K562 (cell line): ENCODE measurements around the gene CDKN2D. TPM values are rescaled to one million over a fixed set of nuclear protein-coding genes. Genes with fewer than 3 reads are reported as not detected.

ENCODE experiments used
- CAMTA2 ChIP-seq: fragments of 250-450 bp; sonication (Bioruptor Pico); conservative IDR thresholded peaks from 2 replicates; pipeline ENCODE4 v1.5.1; 2022
- CBX1 ChIP-seq: sonication (generic); IDR thresholded peaks from 2 replicates; pipeline ENCODE4 v1.6.1; 2016; ENCODE audit warnings: antibody characterized with exemption, low read depth, mild to moderate bottlenecking
- CTBP1 ChIP-seq: fragments of 450-650 bp; IDR thresholded peaks from 2 replicates; pipeline ENCODE4 v1.6.1; 2016; ENCODE audit warnings: borderline replicate concordance
- CXXC5 ChIP-seq: fragments of 250-450 bp; sonication (Bioruptor Pico); IDR thresholded peaks from 2 replicates; pipeline ENCODE4 v1.8.0; 2022; ENCODE audit warnings: inconsistent platforms, mild to moderate bottlenecking, moderate library complexity
- ELF4 ChIP-seq: fragments of 450-650 bp; formaldehyde crosslinking; IDR thresholded peaks from 2 replicates; pipeline ENCODE4 v1.4.0; 2022; ENCODE audit warnings: missing genetic modification characterization
- ESRRB ChIP-seq: fragments of 250-450 bp; sonication (Bioruptor Pico); IDR thresholded peaks from 2 replicates; pipeline ENCODE4 v1.5.0; 2020; ENCODE audit warnings: mild to moderate bottlenecking, moderate library complexity, borderline replicate concordance
- HCFC1 ChIP-seq: IDR thresholded peaks from 2 replicates; pipeline ENCODE4 v1.6.1; 2012; ENCODE audit warnings: low read depth, low read length, improper control_type of control experiment
- HDAC6 ChIP-seq: IDR thresholded peaks from 2 replicates; pipeline ENCODE4 v1.6.1; 2012; ENCODE audit warnings: low read depth, mild to moderate bottlenecking, control low read depth, inconsistent platforms, low read length, moderate library complexity
- PHF8 ChIP-seq: fragments of 200-600 bp; sonication (generic); IDR thresholded peaks from 2 replicates; pipeline ENCODE4 v1.6.1; 2012; ENCODE audit warnings: mixed run types, mild to moderate bottlenecking, inconsistent platforms, low read length, moderate library complexity, borderline replicate concordance
- ZNF41 ChIP-seq: fragments of 250-450 bp; sonication (Bioruptor Pico); conservative IDR thresholded peaks from 2 replicates; pipeline ENCODE4 v1.4.0; 2020; ENCODE audit warnings: mild to moderate bottlenecking
- polyA plus RNA-seq, 8 experiments: library from polyadenylated mRNA; depleted of rRNA in 4 of 8; stranded (reverse) in 5 of 8; unstranded in 3 of 8; fragments of >200 nt; fragmentation: Nextera tagmentation in 2 of 8; fragmentation: Illumina TruSeq in 1 of 8; extraction: Ambion mirVana in 2 of 8; extraction: Trizol in 1 of 8; gene quantifications; 2 replicates each; pipeline versions ENCODE4 v1.2.1 to v1.2.3, GENCODE V29; 2011 to 2014; ENCODE audit warnings: inconsistent platforms in 1 of 8, missing spikeins in 1 of 8
- total RNA-seq, 7 experiments: library from RNA; depleted of rRNA in 6 of 7; stranded (reverse); fragments of >200 nt in 6 of 7; fragmentation: Illumina TruSeq in 2 of 7; extraction: Trizol in 2 of 7; gene quantifications; 2 replicates each; pipeline versions ENCODE4 v1.2.1 to v1.2.3, GENCODE V29; 2011 to 2021; ENCODE audit warnings: low replicate concordance in 1 of 7
- TF ChIP-seq, protein P1 (sequence below): sonication (generic); formaldehyde crosslinking; IDR thresholded peaks from 2 replicates; pipeline ENCODE4 v1.5.0; 2020; ENCODE audit warnings: missing genetic modification reagents
- TF ChIP-seq, protein P2 (sequence below): fragments of 250-450 bp; sonication (Bioruptor Pico); IDR thresholded peaks from 2 replicates; pipeline ENCODE4 v1.5.0; 2021; ENCODE audit warnings: mild to moderate bottlenecking, borderline replicate concordance
- TF ChIP-seq, protein P3 (sequence below), 3 experiments: IDR thresholded peaks in 2 of 3; conservative IDR thresholded peaks in 1 of 3; 2 replicates each; pipeline ENCODE4 v1.5.1; 2011 to 2012; ENCODE audit warnings: low read length in 3 of 3, mild to moderate bottlenecking in 3 of 3, control low read depth in 2 of 3, improper control_type of control experiment in 1 of 3, inconsistent platforms in 1 of 3, low read depth in 1 of 3, mixed read lengths in 1 of 3, moderate library complexity in 1 of 3; ENCODE audit not compliant: insufficient read depth in 2 of 3
- TF ChIP-seq, protein P4 (sequence below): fragments of 150-350 bp; conservative IDR thresholded peaks from 2 replicates; pipeline ENCODE4 v1.6.1; 2014; ENCODE audit warnings: low read length
- TF ChIP-seq, protein P5 (sequence below): fragments of 450-650 bp; IDR thresholded peaks from 2 replicates; pipeline ENCODE4 v1.6.1; 2016; ENCODE audit warnings: mild to moderate bottlenecking
- TF ChIP-seq, protein P6 (sequence below): sonication (generic); formaldehyde crosslinking; IDR thresholded peaks from 2 replicates; pipeline ENCODE4 v1.9.0; 2022; ENCODE audit warnings: mild to moderate bottlenecking, missing genetic modification reagents

CDKN2D gene
- total and polyA plus RNA-seq, 9 of the 15 experiments (the other 6 are each of a cell fraction or from before 2014, with no cell fraction given) = 0.41 to 8.2 (median 3.7) TPM

DNA sequence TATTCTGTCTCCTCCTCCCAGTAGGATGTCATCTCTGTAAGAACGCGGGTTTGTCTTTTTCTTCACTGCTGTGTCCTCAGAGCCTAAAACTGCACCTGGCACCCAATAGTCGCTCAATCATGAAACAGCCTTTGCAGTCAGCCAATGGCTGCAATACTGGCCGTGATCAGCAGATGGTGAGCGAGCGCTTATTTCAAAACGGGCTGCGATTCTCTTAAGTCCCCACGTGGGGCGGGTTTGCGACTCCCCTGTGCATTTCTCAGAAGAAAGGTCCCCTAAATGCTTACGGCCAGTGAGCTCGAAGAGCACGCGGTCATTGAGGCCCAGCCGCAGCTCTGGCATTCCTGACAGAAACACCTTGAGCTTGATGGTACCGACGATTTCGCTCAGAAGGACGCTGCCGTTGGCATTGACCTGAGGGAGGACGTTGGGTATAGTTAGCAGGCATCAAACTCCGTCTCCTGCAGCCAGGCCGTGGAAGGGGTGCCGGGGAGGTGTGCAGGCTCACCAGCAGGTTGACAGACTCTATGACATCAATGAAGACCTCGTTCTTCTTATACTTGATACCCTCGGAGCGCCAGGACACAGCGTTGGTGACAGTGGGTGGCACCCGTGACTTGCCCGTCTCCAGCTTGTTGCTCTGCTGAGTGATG lies 12.3 kb upstream of the CDKN2D start (continued):
- TF ChIP-seq, protein P1, sequence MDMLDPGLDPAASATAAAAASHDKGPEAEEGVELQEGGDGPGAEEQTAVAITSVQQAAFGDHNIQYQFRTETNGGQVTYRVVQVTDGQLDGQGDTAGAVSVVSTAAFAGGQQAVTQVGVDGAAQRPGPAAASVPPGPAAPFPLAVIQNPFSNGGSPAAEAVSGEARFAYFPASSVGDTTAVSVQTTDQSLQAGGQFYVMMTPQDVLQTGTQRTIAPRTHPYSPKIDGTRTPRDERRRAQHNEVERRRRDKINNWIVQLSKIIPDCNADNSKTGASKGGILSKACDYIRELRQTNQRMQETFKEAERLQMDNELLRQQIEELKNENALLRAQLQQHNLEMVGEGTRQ = peak; percentile 60
- TF ChIP-seq HCFC1 (peak; percentile 27; the same call in 1 of the 2 replicates), CXXC5 (CRISPR knock-in tag) (peak; percentile 51), CAMTA2 (CRISPR knock-in tag) (no peak), HDAC6 (no peak), ELF4 (no peak), ESRRB (CRISPR knock-in tag) (no peak), CTBP1 (no peak), ZNF41 (CRISPR knock-in tag) (no peak), PHF8 (no peak), CBX1 (no peak)
- TF ChIP-seq, protein P2, sequence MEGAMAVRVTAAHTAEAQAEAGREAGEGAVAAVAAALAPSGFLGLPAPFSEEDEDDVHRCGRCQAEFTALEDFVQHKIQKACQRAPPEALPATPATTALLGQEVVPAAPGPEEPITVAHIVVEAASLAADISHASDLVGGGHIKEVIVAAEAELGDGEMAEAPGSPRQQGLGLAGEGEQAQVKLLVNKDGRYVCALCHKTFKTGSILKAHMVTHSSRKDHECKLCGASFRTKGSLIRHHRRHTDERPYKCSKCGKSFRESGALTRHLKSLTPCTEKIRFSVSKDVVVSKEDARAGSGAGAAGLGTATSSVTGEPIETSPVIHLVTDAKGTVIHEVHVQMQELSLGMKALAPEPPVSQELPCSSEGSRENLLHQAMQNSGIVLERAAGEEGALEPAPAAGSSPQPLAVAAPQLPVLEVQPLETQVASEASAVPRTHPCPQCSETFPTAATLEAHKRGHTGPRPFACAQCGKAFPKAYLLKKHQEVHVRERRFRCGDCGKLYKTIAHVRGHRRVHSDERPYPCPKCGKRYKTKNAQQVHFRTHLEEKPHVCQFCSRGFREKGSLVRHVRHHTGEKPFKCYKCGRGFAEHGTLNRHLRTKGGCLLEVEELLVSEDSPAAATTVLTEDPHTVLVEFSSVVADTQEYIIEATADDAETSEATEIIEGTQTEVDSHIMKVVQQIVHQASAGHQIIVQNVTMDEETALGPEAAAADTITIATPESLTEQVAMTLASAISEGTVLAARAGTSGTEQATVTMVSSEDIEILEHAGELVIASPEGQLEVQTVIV (CRISPR knock-in tag) = no peak
- TF ChIP-seq, protein P3, sequence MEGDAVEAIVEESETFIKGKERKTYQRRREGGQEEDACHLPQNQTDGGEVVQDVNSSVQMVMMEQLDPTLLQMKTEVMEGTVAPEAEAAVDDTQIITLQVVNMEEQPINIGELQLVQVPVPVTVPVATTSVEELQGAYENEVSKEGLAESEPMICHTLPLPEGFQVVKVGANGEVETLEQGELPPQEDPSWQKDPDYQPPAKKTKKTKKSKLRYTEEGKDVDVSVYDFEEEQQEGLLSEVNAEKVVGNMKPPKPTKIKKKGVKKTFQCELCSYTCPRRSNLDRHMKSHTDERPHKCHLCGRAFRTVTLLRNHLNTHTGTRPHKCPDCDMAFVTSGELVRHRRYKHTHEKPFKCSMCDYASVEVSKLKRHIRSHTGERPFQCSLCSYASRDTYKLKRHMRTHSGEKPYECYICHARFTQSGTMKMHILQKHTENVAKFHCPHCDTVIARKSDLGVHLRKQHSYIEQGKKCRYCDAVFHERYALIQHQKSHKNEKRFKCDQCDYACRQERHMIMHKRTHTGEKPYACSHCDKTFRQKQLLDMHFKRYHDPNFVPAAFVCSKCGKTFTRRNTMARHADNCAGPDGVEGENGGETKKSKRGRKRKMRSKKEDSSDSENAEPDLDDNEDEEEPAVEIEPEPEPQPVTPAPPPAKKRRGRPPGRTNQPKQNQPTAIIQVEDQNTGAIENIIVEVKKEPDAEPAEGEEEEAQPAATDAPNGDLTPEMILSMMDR (IDR thresholded peaks at IDR 0.05 in 2 of 3, conservative IDR thresholded peaks at IDR 0.05 in 1 of 3; ENCODE audit: insufficient read depth in 2 of 3, low read depth in 1 of 3, low read length in 3 of 3) = peak; percentile 100
- TF ChIP-seq, protein P4, sequence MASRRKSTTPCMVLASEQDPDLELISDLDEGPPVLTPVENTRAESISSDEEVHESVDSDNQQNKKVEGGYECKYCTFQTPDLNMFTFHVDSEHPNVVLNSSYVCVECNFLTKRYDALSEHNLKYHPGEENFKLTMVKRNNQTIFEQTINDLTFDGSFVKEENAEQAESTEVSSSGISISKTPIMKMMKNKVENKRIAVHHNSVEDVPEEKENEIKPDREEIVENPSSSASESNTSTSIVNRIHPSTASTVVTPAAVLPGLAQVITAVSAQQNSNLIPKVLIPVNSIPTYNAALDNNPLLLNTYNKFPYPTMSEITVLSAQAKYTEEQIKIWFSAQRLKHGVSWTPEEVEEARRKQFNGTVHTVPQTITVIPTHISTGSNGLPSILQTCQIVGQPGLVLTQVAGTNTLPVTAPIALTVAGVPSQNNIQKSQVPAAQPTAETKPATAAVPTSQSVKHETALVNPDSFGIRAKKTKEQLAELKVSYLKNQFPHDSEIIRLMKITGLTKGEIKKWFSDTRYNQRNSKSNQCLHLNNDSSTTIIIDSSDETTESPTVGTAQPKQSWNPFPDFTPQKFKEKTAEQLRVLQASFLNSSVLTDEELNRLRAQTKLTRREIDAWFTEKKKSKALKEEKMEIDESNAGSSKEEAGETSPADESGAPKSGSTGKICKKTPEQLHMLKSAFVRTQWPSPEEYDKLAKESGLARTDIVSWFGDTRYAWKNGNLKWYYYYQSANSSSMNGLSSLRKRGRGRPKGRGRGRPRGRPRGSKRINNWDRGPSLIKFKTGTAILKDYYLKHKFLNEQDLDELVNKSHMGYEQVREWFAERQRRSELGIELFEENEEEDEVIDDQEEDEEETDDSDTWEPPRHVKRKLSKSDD = 0 out of 2 replicates have a peak, but pooled peaks have one; percentile 37
- TF ChIP-seq, protein P5, sequence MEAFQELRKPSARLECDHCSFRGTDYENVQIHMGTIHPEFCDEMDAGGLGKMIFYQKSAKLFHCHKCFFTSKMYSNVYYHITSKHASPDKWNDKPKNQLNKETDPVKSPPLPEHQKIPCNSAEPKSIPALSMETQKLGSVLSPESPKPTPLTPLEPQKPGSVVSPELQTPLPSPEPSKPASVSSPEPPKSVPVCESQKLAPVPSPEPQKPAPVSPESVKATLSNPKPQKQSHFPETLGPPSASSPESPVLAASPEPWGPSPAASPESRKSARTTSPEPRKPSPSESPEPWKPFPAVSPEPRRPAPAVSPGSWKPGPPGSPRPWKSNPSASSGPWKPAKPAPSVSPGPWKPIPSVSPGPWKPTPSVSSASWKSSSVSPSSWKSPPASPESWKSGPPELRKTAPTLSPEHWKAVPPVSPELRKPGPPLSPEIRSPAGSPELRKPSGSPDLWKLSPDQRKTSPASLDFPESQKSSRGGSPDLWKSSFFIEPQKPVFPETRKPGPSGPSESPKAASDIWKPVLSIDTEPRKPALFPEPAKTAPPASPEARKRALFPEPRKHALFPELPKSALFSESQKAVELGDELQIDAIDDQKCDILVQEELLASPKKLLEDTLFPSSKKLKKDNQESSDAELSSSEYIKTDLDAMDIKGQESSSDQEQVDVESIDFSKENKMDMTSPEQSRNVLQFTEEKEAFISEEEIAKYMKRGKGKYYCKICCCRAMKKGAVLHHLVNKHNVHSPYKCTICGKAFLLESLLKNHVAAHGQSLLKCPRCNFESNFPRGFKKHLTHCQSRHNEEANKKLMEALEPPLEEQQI = no peak
- TF ChIP-seq, protein P6, sequence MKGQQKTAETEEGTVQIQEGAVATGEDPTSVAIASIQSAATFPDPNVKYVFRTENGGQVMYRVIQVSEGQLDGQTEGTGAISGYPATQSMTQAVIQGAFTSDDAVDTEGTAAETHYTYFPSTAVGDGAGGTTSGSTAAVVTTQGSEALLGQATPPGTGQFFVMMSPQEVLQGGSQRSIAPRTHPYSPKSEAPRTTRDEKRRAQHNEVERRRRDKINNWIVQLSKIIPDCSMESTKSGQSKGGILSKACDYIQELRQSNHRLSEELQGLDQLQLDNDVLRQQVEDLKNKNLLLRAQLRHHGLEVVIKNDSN (CRISPR knock-in tag) = peak; percentile 76
